Smooth muscle cell (in vitro differentiated cells): ENCODE data around the gene PCAT7. TPM values are rescaled to one million over a fixed set of nuclear protein-coding genes. Genes with fewer than 3 reads are reported as not detected.

Experiments
- DNase-seq: peaks from one replicate; lab custom pipeline; 2025; ENCODE audit not compliant: unreplicated experiment; lab: John Stamatoyannopoulos, UW
- H2AFZ ChIP-seq: fragments of 200-600 bp; sonication (generic); 2 replicates; pipeline ENCODE4 v1.6.0; 2016; ENCODE audit warnings: antibody characterized with exemption, low read depth, mild to moderate bottlenecking
- H3F3A ChIP-seq: fragments of 200-600 bp; sonication (generic); 2 replicates; pipeline ENCODE4 v1.6.0; 2017; ENCODE audit warnings: antibody characterized with exemption, low read depth
- H3K27ac ChIP-seq: fragments of 200-600 bp; sonication (generic); 2 replicates; pipeline ENCODE4 v1.5.1; 2016; ENCODE audit warnings: low read depth, mild to moderate bottlenecking
- H3K27me3 ChIP-seq: fragments of 200-600 bp; sonication (generic); 2 replicates; pipeline ENCODE4 v1.6.1; 2016; ENCODE audit warnings: low read depth, mild to moderate bottlenecking
- H3K36me3 ChIP-seq: fragments of 200-600 bp; sonication (generic); 2 replicates; pipeline ENCODE4 v1.5.1; 2016; ENCODE audit warnings: low read depth
- H3K4me1 ChIP-seq: fragments of 200-600 bp; sonication (generic); 2 replicates; pipeline ENCODE4 v1.5.1; 2016; ENCODE audit warnings: low read depth
- H3K4me2 ChIP-seq: fragments of 200-600 bp; sonication (generic); 2 replicates; pipeline ENCODE4 v1.6.0; 2016; ENCODE audit warnings: mild to moderate bottlenecking
- H3K4me3 ChIP-seq: fragments of 200-600 bp; sonication (generic); 2 replicates; pipeline ENCODE4 v1.5.1; 2016; ENCODE audit warnings: mild to moderate bottlenecking
- H3K79me2 ChIP-seq: fragments of 200-600 bp; sonication (generic); 2 replicates; pipeline ENCODE4 v1.6.0; 2016; ENCODE audit warnings: low read depth, mild to moderate bottlenecking
- H3K9ac ChIP-seq: fragments of 200-600 bp; sonication (generic); 2 replicates; pipeline ENCODE4 v1.6.0; 2016; ENCODE audit warnings: low read depth
- H3K9me3 ChIP-seq: fragments of 200-600 bp; sonication (generic); replicated peaks from 2 replicates; pipeline ENCODE4 v1.5.1; 2016; ENCODE audit warnings: low read depth
- H4K20me1 ChIP-seq: fragments of 200-600 bp; sonication (generic); 2 replicates; pipeline ENCODE4 v1.6.0; 2016; ENCODE audit warnings: low read depth
- CTCF ChIP-seq: fragments of 200-600 bp; sonication (generic); IDR thresholded peaks from 2 replicates; pipeline ENCODE4 v1.5.1; 2017; ENCODE audit warnings: borderline replicate concordance, mild to moderate bottlenecking, antibody characterized with exemption; ENCODE audit not compliant: insufficient read depth, poor library complexity, severe bottlenecking
- WGBS: methylation state at CpG from one replicate; pipeline ENCODE4 v1.1.7; 2016; ENCODE audit warnings: low lambda C conversion rate; 5-methylcytosine and 5-hydroxymethylcytosine counted together
- polyA plus RNA-seq: library from polyadenylated mRNA; unstranded; fragments of >200 nt; fragmentation: Nextera tagmentation; extraction: Ambion mirVana; gene quantifications from 2 replicates; pipeline ENCODE4 v1.2.1, GENCODE V29; 2016
- total RNA-seq: library from RNA; depleted of rRNA; stranded (reverse); fragments of >200 nt; gene quantifications from 2 replicates; pipeline ENCODE4 v1.2.3, GENCODE V29; 2014

PCAT7 gene
- total and polyA plus RNA-seq, 2 experiments from 2014 or later: 8.2 to 8.7 TPM

DNA sequence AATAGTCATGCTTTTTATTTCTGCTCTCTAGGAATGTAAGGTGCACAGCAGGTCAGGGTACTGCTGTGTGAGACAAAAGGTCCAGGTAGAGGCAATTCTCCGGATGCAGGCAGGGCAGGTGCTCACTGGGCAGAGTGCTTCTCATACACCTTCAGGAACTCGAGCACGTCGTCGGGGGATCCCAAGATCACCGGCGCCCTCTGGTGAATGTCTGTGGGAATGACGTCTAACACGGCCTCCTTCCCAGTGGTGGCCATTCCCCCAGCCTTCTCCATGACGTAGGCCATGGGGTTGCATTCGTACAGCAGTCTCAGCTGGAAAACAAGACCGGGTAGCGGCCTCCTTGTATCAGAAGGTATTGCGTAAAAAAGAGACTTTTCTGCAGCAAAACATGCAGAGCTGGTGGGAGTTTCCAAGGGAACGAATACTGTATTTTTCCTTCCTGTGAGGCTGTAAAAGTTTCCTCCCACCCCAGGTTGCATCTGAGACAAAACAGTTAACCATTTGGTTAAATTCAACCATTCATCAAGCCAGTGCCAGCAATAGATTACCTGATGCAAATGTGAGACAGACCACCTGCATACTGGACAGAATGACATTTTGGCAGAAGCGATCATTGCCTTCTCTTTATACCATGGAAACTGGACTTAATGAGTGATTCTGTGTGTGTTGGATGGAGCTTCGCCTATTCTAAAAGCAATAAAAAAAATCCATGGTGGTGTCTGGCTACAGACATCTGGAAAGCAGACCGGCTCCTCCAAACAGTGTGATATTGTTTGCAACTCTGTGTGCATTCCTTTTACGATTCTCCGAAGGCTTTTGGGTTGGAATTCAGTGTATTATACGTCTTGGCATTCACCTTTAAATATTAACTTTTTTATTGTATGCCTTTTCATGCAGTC lies 48.6 kb downstream of the PCAT7 start:
- Histone ChIP-seq H3K36me3 (no peaks in the 10 kb centered on the region), H3K9ac (no peak overlapping the region), H2AFZ (peak overlapping the region; percentile 43), H3K27ac (peak overlapping the region; percentile 12), H3K79me2 (no peaks in the 10 kb centered on the region), H4K20me1 (no peaks in the 10 kb centered on the region), H3K27me3 (no peaks in the 10 kb centered on the region), H3K9me3 (no peaks in the 10 kb centered on the region), H3K4me1 (peaks cover 17% of the 10 kb centered on the region), H3K4me3 (peak overlapping the region; percentile 15), H3F3A (no peaks in the 10 kb centered on the region), H3K4me2 (peak overlapping the region; percentile 74)
- peak; percentile 60 for DNase-seq
- 14% methylated on average over 21 of the region's 21 CpGs for WGBS
- peak; percentile 59 for TF ChIP-seq CTCF

DNA sequence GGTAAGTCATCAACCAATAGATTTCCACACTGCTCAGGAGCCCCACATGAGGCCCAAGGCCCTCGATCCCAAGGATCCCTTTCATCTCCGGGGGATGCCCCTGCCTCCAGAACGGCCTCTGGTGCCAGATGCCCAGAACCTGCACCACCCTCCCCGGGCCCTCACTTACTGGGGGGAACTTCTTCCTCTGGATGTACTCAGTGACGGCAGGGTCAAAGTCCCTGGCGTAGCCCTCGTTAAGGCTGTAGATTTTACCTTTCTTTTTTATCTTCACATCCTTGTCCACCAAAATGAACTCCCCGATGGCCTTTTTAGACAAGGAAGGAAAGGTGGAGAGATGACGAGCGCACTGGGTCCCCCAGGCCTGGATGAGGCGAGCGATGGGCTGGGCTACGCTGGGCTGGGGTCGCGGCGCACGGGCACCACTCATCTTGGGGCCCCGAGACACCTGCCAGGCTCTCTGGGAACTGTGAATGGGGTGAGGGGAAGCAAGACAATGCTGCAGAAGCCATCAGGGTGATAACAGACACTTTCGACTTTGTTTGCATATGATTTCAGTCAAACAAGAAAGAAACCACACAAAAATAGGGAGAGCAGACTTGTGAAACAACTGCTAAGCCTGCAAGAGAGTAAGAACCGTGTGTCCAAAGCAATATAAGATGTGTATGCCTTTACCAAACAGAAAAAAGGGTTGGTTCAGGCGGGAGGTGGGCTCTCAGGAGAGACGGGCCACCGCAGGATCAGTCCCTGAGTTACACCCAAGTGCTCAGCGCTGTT lies 52.0 kb downstream of the PCAT7 start:
- H3K9me3 ChIP-seq: no peaks in the 10 kb centered on the region
- peaks cover 19% of the 10 kb centered on the region for H3K4me1 ChIP-seq
- no peak for DNase-seq
- H3K4me2 ChIP-seq: no peak overlapping the region
- no peaks in the 10 kb centered on the region for H3F3A ChIP-seq
- 93% methylated on average over 24 of the region's 24 CpGs for WGBS
- H2AFZ ChIP-seq: no peak overlapping the region
- no peaks in the 10 kb centered on the region for H3K79me2 ChIP-seq
- H3K27ac ChIP-seq: no peak overlapping the region
- H3K36me3 ChIP-seq: no peaks in the 10 kb centered on the region
- H4K20me1 ChIP-seq: no peaks in the 10 kb centered on the region
- no peak overlapping the region for H3K4me3 ChIP-seq
- H3K9ac ChIP-seq: no peak overlapping the region
- no peaks in the 10 kb centered on the region for H3K27me3 ChIP-seq
- no peak for TF ChIP-seq CTCF

- Histone ChIP-seq H3K4me3 (no peak overlapping the region), H3K4me2 (no peak overlapping the region), H3K79me2 (no peaks in the 10 kb centered on the region), H3F3A (no peaks in the 10 kb centered on the region), H3K9me3 (no peaks in the 10 kb centered on the region), H3K27me3 (no peaks in the 10 kb centered on the region), H4K20me1 (no peaks in the 10 kb centered on the region), H2AFZ (no peak overlapping the region), H3K9ac (no peak overlapping the region), H3K4me1 (peaks cover 19% of the 10 kb centered on the region), H3K27ac (no peak overlapping the region), H3K36me3 (no peaks in the 10 kb centered on the region)
- DNase-seq: no peak
- WGBS: 91% methylated on average over 8 of the region's 8 CpGs
- TF ChIP-seq CTCF: no peak
Measured at GRCh38 chr9:94607423-94607691, 52.5 kb downstream of the PCAT7 start.
